ENCODE data around the gene CMTM6. TPM values are rescaled to one million over a fixed set of nuclear protein-coding genes. Genes with fewer than 3 reads are reported as not detected.

The CMTM6 gene
- polyA plus RNA-seq, 1 donor (not counting 4 experiments of a cell fraction or from before 2014, with no cell fraction given), result 85.4 TPM

GRCh38 chr3:32531010-32531647 lies 28.5 kb upstream of the CMTM6 start:
- dilution Hi-C loops (cut with MboI; ENCODE audit: extremely low pct_ligation_motif_present, low sequenced_read_pairs), result no loop called here
- H3K36me3 ChIP-seq (ENCODE audit: control insufficient read depth in 2 of 2, extremely low read depth in 1 of 2, insufficient read depth in 2 of 2, low read length in 2 of 2), result peaks cover 8 to 13% of the 10 kb centered on the region in 2 experiments

DNA sequence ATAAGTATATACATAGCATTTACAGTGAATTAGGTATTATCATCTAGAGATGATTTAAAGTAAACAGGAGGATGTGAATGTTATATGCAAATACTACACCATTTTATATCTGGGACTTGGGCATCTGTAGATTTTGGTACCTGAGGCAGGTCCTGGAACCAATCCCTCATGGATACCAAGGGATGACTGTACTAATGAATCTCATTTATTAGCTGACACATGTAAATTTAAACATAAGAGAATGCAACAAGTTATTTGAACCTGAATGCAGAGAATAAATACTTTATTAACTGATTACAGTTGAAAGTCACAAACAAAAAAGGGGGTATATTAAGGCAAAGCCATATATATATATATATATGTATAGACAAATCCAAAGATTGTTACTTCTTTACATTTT lies 23.1 kb upstream of the CMTM6 start:
- H3K9me3 ChIP-seq (ENCODE audit: control insufficient read depth, low read depth, low read length), result no peaks in the 10 kb centered on the region
- TF ChIP-seq EZH2 (IDR thresholded peaks at IDR 0.05; ENCODE audit: low read length) (no peak), CTCF (optimal IDR thresholded peaks at IDR 0.05 in 1 of 3, IDR thresholded peaks at IDR 0.05 in 1 of 3, conservative IDR thresholded peaks at IDR 0.05 in 1 of 3; ENCODE audit: extremely low read depth in 1 of 3, insufficient read depth in 2 of 3, low read length in 3 of 3) (no peak)
- no peak overlapping the region for H3K4me2 ChIP-seq (ENCODE audit: control insufficient read depth, extremely low read depth, insufficient read depth, low read depth, low read length)
- no peak overlapping the region for H3K27ac ChIP-seq (ENCODE audit: control insufficient read depth, insufficient read depth, low read length)
- peaks cover 9 to 10% of the 10 kb centered on the region in 2 experiments for H3K36me3 ChIP-seq (ENCODE audit: control insufficient read depth in 2 of 2, extremely low read depth in 1 of 2, insufficient read depth in 2 of 2, low read length in 2 of 2)
- H3K9ac ChIP-seq (ENCODE audit: control insufficient read depth, extremely low read depth, insufficient read depth, low read length), result no peak overlapping the region
- no peaks in the 10 kb centered on the region for H3K4me1 ChIP-seq (ENCODE audit: control insufficient read depth, extremely low read depth, insufficient read depth, low read length)
- no peak overlapping the region for H2AFZ ChIP-seq (ENCODE audit: control insufficient read depth, low read length)
- no peaks in the 10 kb centered on the region for H3K27me3 ChIP-seq (ENCODE audit: control insufficient read depth, extremely low read depth, insufficient read depth, low read length)
- dilution Hi-C loops (cut with MboI; ENCODE audit: extremely low pct_ligation_motif_present, low sequenced_read_pairs), result loop anchor here (10.0 kb wide), 1 partner anchor 149 kb away; no protein-coding TSS in a partner anchor
- no peaks in the 10 kb centered on the region for H3K9me1 ChIP-seq (ENCODE audit: control insufficient read depth, extremely low read depth, insufficient read depth, low read length)
- DNase-seq (ENCODE audit: low read depth, low spot score) (no peak), FAIRE-seq (no peak)
- no peaks in the 10 kb centered on the region for H4K20me1 ChIP-seq (ENCODE audit: control insufficient read depth, extremely low read depth, insufficient read depth, low read length)
- H3K79me2 ChIP-seq (ENCODE audit: control insufficient read depth, insufficient read depth, low read length), result no peaks in the 10 kb centered on the region
- H3K4me3 ChIP-seq (ENCODE audit: control insufficient read depth in 2 of 3, extremely low read depth in 1 of 3, insufficient read depth in 2 of 3, low read depth in 1 of 3, low read length in 3 of 3), result no peak overlapping the region

More at GRCh38 chr3:32531010-32531647, 28.5 kb upstream of the CMTM6 start:
- TF ChIP-seq EZH2 (IDR thresholded peaks at IDR 0.05; ENCODE audit: low read length), result no peak
- no peak for TF ChIP-seq CTCF (optimal IDR thresholded peaks at IDR 0.05 in 1 of 3, IDR thresholded peaks at IDR 0.05 in 1 of 3, conservative IDR thresholded peaks at IDR 0.05 in 1 of 3; ENCODE audit: extremely low read depth in 1 of 3, insufficient read depth in 2 of 3, low read length in 3 of 3)
- no peak overlapping the region for H2AFZ ChIP-seq (ENCODE audit: control insufficient read depth, low read length)
- no peaks in the 10 kb centered on the region for H3K27me3 ChIP-seq (ENCODE audit: control insufficient read depth, extremely low read depth, insufficient read depth, low read length)
- H3K4me2 ChIP-seq (ENCODE audit: control insufficient read depth, extremely low read depth, insufficient read depth, low read depth, low read length), result no peak overlapping the region
- no peak for FAIRE-seq
- no peaks in the 10 kb centered on the region for H4K20me1 ChIP-seq (ENCODE audit: control insufficient read depth, extremely low read depth, insufficient read depth, low read length)
- H3K9ac ChIP-seq (ENCODE audit: control insufficient read depth, extremely low read depth, insufficient read depth, low read length), result no peak overlapping the region
- no peaks in the 10 kb centered on the region for H3K79me2 ChIP-seq (ENCODE audit: control insufficient read depth, insufficient read depth, low read length)
- H3K4me3 ChIP-seq (ENCODE audit: control insufficient read depth in 2 of 3, extremely low read depth in 1 of 3, insufficient read depth in 2 of 3, low read depth in 1 of 3, low read length in 3 of 3), result no peak overlapping the region
- no peak for DNase-seq (ENCODE audit: low read depth, low spot score)
- H3K27ac ChIP-seq (ENCODE audit: control insufficient read depth, insufficient read depth, low read length), result no peak overlapping the region
- H3K9me1 ChIP-seq (ENCODE audit: control insufficient read depth, extremely low read depth, insufficient read depth, low read length), result no peaks in the 10 kb centered on the region
- no peaks in the 10 kb centered on the region for H3K4me1 ChIP-seq (ENCODE audit: control insufficient read depth, extremely low read depth, insufficient read depth, low read length)
- H3K9me3 ChIP-seq (ENCODE audit: control insufficient read depth, low read depth, low read length), result no peaks in the 10 kb centered on the region
